Pulmonary artery endothelial cell (primary cell): ENCODE measurements around the gene FBLN5. TPM values are rescaled to one million over a fixed set of nuclear protein-coding genes. Genes with fewer than 3 reads are reported as not detected.
"Not testable (repeated sequence)": the region's sequence is repeated elsewhere in the genome, so short reads cannot be mapped to it uniquely, and the experiment has no call there.

Experiments used
- DNase-seq: peaks from one replicate; pipeline ENCODE4 v3.0.0-alpha.2; 2011; ENCODE audit warnings: low read depth, low spot score
- total RNA-seq: library from RNA; depleted of rRNA; stranded (reverse); fragments of >200 nt; gene quantifications from 2 replicates; pipeline ENCODE4 v1.2.3, GENCODE V29; 2014

FBLN5 gene
- total RNA-seq, 1 donor from 2014 or later = 2.5 TPM

DNA sequence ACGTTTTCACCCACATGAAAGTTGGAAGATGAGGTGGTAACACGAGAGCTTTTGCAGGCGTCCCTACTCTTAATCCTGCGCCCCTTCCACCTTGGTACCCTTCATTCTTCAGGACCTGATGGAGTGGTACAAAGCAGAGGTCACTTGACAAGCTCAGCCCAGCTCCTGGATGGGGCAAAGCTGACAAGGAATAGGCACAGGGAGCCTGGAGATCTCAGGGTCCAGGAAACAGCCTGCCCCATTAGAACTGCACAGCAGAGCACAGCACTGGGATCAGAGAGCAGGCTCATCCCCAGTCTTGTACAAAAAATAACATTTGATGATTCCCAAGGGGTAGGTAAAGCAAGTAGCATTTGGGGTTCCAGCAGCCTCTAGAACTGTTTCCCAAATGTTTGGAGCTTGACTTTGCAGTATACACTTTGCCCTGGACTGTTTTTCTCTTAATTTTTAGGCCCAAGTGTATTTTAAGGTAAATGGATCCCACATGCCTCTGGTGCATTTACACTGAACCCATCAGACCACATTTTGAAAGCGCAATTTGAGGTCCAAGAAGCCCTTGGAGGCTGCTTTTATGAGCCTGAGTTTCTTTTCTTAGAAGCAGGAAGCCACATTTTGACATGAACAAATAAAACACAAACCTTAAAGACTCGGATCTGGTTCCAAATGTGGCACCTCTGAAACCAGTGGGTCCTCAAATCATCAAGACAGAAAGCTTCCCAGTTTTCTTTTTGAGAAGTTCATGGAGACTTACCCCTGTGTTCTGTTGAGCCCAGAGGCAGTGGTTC lies 80.8 kb downstream of the FBLN5 start:
- DNase-seq = no peak

DNA sequence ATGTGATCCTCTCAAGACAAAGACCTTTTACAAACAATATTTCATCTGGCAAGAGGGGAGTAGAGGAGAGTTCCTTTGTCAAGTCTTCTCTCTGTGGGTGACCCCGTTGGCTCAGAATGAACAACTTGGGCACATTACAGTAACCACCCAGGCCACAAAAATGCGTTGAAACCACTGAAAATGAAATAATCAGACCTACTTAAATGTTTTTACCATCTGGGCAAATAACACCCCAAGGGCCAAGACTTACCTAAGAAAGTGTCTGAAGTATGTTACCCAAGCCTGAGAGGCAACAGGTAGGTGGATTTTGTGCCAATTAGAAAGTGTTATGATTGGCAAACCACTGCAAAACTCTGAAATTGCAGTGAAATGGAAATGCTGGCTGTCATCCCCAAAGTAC lies 81.4 kb downstream of the FBLN5 start:
- DNase-seq = no peak

DNA sequence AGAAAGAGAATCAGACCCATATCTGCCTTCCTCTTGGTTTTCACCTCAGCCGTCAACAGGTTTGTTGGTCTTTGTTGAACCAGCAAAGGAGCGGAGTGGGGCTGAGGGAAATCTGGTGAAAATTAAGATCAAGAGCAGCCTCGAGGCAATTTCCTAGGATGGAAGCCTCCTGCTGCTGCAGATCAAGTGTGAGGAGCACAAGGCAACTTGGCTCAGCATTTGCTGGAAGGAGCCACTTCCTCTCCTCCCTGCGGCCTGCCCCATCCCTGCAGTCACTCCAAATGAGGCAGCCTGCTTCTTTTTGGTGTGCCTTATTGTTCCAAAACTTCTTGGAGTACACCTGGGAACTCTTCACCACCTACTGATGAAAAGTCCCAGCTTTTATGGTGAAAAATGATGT lies 85.1 kb downstream of the FBLN5 start:
- DNase-seq = no peak

DNA sequence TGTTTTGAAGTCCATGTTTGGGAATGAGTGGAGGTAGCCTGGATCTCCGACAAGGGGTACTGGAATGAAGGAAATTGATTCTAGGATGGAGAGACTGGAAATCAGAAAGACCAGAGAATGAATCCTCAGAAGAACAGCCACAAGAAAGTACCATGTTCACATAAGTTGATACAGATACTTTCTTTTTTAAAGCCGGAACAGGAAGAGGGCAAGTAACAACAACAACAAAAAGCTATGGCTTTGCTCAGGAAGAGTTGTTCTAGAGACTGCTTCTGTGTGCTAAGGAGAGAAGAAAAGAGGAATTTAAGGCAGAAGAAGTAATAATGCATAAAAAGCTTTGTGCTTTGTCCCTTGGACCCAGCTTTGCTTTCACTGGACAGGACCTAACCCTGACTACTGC lies 86.4 kb downstream of the FBLN5 start:
- DNase-seq = no peak

DNA sequence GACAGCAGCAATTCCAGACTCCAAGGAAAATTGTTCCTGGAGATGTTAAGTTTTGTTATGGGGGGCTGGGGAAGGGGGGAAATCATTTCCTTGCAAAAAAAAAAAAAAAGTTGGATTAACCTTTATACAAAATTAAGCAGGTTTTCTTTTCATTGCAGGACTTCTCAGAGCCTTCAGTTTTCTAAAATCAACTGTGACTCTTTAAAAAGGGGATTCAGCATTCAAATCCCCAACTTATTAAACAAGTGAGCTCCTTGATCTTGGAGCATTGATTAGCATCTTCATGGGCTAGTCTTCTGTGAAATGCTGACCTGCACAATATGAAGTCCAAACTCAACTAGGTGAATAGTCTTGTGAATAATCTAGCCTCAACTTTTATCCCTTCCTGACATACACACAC lies 87.3 kb downstream of the FBLN5 start:
- DNase-seq = no peak

DNA sequence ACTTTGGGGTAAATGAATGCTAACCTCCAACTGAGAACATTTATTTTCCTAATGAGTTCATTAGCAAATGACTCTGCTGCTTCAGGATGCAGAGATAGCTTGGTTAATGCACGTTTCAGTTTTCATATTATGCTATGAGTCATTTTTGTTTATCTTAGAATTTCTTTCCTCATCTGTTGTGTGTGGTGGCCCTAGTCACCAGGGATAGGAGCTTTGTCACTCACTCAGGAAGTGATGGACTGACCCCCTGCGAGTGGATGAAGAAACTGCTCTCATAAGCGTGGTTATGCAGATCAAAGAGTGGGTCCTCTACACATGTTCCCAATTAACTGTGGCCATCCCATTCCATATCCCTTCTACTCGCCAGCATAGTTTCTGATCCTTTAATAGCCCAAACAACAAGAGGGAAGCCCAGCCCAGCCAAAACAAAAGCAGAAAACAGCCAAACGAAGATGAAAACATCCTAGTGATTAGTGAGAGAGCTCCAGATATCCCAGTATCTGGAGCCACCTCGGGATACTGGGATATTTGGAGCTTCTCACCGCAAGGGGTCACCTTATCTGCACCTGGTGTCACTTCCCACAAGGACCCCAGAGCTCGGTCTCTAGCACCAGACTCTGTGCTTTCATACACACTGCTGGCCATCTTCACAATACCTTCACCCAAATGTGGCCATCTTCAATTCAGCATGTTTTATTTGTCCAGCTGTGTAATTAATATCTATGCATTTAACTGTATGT lies 88.8 kb downstream of the FBLN5 start:
- no peak for DNase-seq

DNA sequence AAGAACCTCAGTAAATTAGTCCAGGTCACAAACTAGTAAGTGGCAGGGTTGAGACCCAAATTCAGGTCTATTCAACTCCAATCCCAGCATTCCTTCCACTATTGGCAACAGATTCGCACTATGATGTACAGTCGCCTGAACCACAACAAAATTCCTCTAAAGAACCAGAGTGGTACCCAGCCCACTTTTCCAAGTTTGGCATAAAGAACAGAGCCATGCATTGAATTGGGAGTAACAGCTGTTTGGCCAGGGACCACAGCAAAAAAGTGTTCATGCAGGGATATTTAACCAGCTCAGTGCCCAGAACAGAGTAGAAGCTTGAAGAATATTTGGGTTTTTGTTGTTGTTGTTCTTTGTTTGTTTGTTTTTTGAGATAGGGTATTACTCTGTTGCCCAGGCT lies 89.9 kb downstream of the FBLN5 start:
- DNase-seq = no peak

DNA sequence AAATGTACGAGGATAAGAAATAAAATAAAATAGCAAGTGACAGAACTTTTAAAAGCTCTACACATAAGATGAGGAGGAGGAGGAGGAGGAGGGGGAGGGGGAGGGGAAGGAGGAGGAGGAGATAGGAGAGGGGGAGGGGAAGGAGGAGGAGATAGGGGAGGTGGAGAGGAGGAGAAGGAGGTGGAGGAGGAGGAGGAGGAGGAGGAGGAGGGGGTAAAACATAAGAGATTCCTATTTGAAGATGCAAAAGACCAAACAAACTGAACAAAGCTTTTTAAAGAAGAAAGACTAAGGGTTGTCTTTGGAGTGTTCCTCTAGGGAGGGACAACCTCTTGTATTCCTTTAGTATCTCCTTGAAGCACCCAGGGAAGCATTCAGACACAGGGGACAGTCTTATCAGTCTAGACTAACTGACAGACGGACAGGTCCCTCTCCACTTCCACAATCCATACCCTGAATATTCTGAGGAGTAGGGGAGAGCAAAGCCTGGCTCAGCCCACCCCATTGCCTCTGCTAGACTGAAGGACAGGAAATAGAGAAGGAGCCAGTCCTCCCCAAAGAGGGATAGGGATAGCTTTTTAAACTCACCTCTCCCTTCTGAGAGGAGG lies 93.1 kb downstream of the FBLN5 start:
- no peak for DNase-seq

DNA sequence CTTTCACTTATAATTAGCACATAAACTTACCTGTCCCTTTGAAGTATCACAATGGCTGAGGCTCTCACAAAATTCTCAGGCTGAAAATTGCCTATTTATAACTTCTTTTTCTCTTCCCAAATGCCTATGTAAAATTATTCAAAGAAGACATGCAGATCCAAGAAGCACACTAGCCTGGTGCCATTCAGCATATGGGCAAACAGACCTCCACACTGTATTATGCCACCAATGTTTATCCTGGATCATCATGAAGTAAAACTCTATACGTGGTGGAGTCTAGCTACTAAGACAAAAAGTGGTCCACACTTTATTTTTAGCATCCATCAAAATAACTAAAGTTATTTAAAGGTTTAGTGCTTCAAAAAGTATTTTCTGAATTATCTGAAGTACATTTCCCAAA lies 95.9 kb downstream of the FBLN5 start:
- DNase-seq = no peak

DNA sequence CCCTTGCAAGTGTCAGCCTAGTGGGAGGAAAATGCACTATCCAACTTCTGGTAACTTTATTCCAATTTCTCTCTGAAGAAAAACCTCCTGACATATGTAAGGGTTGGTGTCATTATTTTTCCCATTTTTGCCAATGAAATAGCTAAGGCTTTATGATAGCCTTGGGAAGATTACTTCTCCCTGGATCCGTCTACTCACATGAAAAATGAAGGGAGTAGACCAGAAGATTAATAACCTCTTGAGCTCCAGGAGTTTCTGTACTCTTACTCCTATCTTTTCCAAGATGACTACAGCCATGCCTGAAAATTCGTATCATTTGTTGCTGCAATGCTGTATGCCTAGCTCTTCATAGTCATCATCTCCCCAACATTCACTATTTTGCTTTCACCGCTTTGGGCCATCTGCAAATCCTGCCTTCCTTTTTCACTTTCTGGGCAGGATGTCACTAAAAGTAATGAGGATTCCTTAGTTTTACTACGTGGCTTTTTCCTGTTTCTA lies 98.9 kb downstream of the FBLN5 start:
- no peak for DNase-seq

DNA sequence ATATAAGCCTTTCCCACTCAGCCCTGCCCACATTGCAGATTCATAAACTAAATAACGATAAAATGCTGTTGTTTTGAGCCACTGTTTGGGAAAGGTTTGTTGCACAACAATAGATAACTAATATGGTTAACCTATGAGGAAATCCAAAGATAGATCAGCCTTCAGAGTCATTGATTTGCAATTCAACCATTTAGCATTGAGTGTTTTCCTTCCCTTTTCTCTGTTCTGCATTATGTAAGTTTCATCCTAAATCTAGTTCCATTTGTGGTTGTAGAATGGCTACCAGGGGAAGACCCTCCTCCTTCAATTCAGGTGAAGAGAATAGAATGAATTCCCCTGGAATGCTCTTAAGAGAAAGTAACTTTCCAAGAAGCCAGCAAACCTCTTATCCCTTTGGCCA lies 99.8 kb downstream of the FBLN5 start:
- DNase-seq = no peak

DNA sequence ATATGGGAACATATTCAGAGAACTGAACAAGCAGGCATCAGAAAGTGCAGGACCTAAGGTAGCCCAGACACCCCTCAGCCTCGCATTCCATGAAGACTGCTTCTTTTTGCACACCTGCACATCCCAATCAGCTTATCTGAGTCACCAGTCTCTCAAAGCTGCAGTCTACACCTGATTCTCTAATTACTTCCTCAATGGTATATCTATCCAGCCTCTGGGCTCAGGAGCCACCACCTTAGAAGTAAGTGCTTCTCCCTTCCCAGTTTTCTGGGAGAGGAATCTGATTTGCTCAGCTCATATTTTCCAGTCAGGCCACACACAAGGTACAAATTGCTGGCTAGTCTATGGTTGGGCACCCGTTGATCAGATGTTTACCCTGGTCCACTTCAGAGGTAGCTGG lies 101.8 kb downstream of the FBLN5 start:
- no peak for DNase-seq

DNA sequence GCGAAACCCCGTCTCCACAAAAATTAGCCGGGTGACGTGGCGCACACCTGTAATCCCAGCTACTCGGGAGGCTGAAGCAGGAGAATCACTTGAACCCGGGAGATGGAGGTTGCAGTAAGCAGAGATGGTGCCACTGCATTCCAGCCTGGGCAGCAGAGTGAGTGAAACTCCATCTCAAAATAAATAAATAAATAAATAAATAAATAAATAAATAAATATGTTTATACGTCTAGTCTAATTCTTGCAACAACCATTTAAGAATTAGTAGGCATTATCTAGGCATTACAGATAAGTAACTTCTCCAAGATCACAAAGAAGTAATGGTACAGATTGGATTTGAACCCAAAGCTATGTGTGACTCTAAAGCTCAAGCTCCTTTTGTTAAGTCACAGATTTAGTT lies 102.4 kb downstream of the FBLN5 start:
- not testable (repeated sequence) for DNase-seq

DNA sequence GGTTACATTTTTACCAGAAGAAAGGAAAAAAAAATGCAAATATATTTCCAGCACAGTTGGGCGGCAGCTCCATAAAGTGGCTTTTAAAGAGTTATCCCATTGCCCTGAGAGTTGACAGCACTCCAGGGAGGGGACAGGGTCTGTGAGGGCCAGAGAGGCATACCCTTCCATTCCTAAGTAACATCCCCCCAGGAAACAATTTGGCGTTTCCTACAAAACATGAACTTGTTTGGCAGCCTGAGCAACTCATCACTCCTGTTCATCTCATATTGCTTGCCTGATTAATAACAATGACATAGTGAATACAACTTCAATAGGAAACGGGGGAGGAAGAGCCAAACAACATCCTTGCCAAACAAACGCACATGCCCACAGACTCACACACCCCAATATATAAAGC lies 103.5 kb downstream of the FBLN5 start:
- DNase-seq = no peak

DNA sequence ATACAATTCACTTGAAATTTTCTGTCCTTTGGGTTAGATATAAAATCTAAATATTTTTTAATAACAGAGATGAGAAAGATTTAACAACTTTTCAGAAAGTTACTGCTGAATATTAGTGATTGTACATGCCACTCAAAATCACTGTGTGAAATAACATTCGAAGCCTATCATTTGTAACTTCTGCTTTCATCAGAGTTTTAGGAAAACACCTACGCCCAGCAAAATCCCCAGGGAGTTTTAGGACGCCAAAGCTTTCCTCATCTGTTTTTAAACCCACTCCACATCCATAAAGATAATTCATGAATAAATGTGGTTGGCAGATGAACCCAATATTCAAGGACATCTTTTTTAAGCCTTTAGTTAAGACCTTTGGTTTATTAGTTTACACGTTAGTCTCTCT lies 104.1 kb downstream of the FBLN5 start:
- no peak for DNase-seq

DNA sequence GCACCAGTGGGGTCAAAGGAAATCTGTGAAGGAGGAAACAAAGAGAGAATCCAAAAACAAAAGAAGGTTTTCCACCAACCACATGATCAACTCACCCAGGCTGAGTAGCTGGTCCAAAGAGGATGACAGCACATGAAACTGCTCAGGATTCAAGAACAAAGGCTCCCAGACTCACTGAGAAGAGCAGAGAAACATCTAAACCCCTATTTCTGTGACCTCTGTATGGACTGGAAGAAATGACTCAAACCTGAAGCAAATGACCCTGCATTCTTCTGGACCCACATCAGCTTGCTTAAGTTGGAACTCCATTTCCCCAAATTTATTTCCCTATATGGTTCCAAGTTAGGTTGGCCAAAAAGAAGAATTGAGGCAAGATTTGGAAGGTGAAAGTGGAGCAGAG lies 106.4 kb downstream of the FBLN5 start:
- no peak for DNase-seq

DNA sequence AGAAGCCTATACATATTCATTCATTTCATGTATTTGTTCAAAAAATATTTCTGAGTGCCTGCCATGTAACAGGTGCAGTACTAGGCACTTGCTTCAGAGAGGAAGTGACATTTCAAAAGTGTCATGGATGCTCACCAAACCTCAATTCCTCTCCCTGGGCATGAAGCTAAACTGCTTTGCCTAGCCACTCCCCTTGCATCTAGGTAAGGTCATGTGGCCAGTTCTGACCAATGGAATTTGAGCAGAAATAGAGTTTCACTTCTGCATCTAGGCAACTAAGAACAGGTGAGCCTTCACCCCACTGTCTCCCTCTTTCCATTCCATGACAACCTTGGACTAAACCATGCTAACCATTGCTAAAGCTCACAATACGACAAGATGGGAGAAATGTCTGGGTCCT lies 107.7 kb downstream of the FBLN5 start:
- DNase-seq = no peak

DNA sequence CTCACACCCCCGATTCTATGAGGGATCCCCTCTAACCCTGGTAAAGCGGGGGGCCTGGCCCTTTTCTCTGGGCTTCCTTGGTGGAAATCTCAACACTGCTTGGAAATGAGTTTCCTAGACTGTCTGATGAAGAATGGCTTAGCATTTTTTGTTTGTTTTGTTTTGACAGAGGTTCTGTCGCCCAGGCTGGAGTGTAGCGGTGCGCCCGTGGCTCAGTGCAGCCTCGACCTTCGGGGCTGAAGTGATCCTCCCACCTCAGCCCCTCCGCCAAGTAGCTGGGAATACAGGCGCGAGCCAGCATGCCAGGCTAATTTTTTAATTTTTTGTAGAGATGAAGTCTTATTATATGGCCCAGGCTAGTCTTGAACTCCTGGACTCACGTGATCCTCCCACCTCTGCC lies 110.4 kb downstream of the FBLN5 start:
- no peak for DNase-seq

DNA sequence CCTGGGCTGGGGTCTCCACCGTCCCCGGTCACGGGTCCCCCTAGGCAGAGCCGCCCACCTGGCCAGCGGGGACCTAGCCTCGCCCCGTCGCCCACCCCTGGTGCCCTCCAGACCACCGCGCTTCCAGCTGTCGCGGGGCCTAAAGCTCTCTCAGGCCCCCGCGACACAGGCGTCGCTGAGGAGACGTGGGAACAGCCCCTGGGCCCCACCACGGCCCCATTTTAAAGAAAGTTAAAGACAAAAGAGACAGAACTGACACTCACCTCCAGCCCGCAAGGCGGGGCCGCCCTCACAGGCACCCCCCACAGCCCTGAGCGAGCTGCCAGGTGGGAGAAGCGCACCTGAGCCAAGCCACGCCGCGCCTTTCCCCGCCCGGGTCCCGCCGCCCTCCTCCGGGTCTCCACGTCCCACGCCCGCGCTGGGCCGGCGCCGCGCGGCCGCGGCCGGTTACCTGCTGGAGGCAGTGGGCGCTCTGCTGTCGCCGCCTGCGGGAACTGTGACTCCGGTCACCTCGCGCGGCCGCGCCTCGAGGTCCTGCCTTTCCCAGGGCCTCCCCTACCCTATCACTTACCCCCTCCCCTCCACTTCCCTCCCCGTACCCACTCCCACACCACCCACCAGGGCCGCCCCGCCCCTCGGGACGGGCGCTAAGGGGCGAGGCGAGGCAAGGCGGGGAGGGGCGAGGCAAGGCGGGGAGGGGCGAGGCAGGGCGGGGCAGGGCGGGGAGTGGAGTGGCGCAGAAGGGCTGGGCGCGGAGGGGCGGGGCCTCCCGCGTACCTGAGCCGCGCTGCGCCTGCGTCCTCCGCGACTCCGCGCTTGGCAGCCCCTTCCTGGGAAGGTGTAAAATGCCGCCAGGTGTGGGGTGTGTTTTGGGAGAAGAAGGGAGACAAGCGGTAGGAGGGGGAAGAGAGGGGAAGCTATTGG lies 111.3 kb downstream of the FBLN5 start:
- no peak for DNase-seq

DNA sequence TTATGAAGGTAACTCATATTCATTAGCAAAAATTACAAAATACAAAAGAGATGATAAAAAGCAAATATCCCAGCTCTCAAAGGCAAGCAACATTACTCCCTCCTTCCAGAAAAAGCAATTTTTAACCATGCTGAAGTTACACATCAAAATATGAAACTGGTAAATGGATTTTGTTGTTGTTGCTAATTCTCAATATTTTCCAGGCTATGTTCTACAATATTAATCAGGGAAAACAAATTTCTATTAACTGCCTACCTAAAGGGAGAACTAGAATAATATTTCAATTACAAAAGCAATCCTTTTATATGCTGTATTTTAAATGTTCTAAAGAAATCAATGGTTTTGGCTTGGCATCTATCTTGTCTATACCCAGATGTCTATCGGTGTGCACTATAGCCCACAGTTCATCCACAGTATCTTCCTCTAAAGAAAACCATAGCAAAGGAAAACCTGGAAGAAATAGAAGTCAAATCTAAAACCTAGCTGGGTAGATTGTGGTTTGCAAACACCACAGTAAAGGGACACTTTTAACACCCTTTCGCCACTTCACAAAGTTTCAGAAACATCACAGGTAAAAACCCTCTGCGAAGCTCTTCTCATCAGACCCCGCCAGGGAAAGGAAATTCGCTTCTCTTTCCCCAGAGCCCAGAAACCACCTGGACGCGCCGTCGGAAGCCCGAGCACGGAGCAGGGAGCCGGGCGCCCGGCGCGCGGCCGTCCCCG lies 112.1 kb downstream of the FBLN5 start:
- DNase-seq = no peak

DNA sequence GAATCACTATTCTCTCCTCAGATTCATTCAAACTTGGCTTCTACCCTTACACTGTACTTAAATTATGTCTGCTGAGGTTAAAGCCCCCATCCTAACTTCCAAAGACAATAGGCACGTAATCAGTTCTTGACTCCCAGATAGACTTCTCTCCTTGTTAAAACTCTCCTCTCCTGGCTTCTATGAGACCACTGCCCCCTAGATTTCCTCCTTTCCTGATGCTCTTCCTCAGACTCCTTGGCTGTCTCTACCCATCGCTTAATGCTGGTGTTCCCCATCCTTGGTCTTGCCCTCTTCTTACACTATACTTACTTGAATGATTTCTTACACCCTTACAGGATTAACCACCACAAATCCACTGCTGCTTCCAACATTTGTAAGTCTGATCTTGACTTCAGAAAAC lies 112.9 kb downstream of the FBLN5 start:
- DNase-seq = no peak
